GM21390 (cell line): ENCODE results near the gene TBPL2.
A peak's percentile ranks its signal among the peaks of the same experiment; 100 is the strongest.
"Not testable (repeated sequence)": the region's sequence is repeated elsewhere in the genome, so short reads cannot be mapped to it uniquely, and the experiment has no call there.

Source experiments
- ATAC-seq: cut with Tn5 transposase; IDR thresholded peaks from one replicate; pipeline ENCODE4 v1.9.1; 2021; ENCODE audit not compliant: unreplicated experiment

Gene TBPL2

GRCh38 chr14:55441286-55441685 lies 870 bp upstream of the TBPL2 start:
- ATAC-seq = no peak

- ATAC-seq = no peak
These were observed 2.2 kb downstream of the TBPL2 start for GRCh38 chr14:55438066-55438683.

- no peak for ATAC-seq
These were observed 3.5 kb downstream of the TBPL2 start for GRCh38 chr14:55436931-55437330.

GRCh38 chr14:55436519-55436918 lies 3.9 kb downstream of the TBPL2 start:
- ATAC-seq = no peak

GRCh38 chr14:55434805-55435174 lies 5.6 kb downstream of the TBPL2 start:
- no peak for ATAC-seq

- no peak for ATAC-seq
These were observed 6.3 kb downstream of the TBPL2 start for GRCh38 chr14:55433880-55434804.

GRCh38 chr14:55432628-55433027 lies 7.8 kb downstream of the TBPL2 start:
- ATAC-seq = no peak

GRCh38 chr14:55430024-55430690 lies 10.3 kb downstream of the TBPL2 start:
- peak; percentile 65 for ATAC-seq

GRCh38 chr14:55427439-55427838 lies 13.0 kb downstream of the TBPL2 start:
- ATAC-seq = no peak

GRCh38 chr14:55426891-55427290 lies 13.5 kb downstream of the TBPL2 start:
- no peak for ATAC-seq

- ATAC-seq = no peak
These were observed 15.3 kb downstream of the TBPL2 start for GRCh38 chr14:55425091-55425490.

GRCh38 chr14:55423969-55424368 lies 16.4 kb downstream of the TBPL2 start:
- ATAC-seq = no peak

GRCh38 chr14:55422338-55422737 lies 18.1 kb downstream of the TBPL2 start:
- not testable (repeated sequence) for ATAC-seq

- no peak for ATAC-seq
These were observed 20.8 kb downstream of the TBPL2 start for GRCh38 chr14:55419663-55420062.

- ATAC-seq = no peak
These were observed 22.0 kb downstream of the TBPL2 start for GRCh38 chr14:55418411-55418810.

- ATAC-seq = no peak
These were observed 22.5 kb downstream of the TBPL2 start for GRCh38 chr14:55417955-55418354.

- ATAC-seq = no peak
These were observed 23.6 kb downstream of the TBPL2 start for GRCh38 chr14:55416866-55417265.

- ATAC-seq = no peak
These were observed 25.9 kb downstream of the TBPL2 start for GRCh38 chr14:55414551-55414950.

- ATAC-seq = no peak
These were observed 27.7 kb downstream of the TBPL2 start for GRCh38 chr14:55412676-55413075.

GRCh38 chr14:55411426-55412389 lies 28.7 kb downstream of the TBPL2 start, which contains the start of gene ATG14:
ATG14 (minus strand) TSS chr14:55411830; CDS start chr14:55411822, 8 bp downstream.
- ATAC-seq = peak; percentile 96

- no peak for ATAC-seq
These were observed 29.5 kb downstream of the TBPL2 start for GRCh38 chr14:55410876-55411275.
